ENCODE measurements around the gene C19orf53.
A peak's percentile ranks its signal among the peaks of the same experiment; 100 is the strongest.

The C19orf53 gene

DNA sequence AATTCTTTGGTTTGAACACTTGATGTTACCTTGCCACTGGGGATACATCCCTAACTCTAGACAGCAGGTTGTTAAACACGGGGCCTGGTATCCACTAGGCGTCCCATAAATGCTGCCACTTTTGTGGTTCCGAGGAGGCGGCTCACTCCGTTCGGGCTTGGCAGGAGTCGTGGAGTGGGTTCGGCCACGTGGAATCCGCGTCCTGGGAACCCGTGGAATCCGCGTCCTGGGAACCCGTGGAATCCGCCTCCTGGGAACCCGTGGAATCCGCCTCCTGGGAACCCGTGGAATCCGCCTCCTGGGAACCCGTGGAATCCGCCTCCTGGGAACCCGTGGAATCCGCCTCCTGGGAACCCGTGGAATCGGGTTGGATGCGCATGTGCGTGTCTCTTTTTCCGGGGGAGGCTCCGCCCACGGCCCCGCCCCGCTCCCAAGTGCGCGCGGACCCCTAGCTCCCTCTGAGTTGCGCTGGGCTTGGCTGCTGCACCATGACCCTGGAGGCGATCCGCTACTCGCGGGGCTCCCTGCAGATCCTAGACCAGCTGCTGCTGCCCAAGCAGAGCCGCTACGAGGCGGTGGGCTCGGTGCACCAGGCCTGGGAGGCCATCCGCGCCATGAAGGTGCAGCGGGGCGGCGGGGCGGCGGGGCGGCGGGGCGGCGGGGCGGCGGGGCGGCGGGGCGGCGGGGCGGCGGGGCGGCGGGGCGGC, 10.0 kb upstream of the C19orf53 start, which contains the start of gene MRI1:
MRI1 (plus strand) TSS at position 422 of the 707 bp plus-strand sequence; CDS start at position 489, 67 bp downstream.
- TF ChIP-seq BHLHE40 (IDR thresholded peaks at IDR 0.05; ENCODE audit: borderline replicate concordance) (no peak), TARDBP (IDR thresholded peaks at IDR 0.05) (peak; percentile 71; the same call in 1 of the 2 replicates), FOXK2 (IDR thresholded peaks at IDR 0.05) (no peak)
- CTCF ChIA-PET, result interaction anchor here (0.6 kb wide), 1 partner anchor 90 kb away, joined by 3 read pairs; no protein-coding TSS in a partner anchor
- peak; percentile 87 for DNase-seq (ENCODE audit: extremely low spot score)
- POLR2A ChIA-PET, result interaction anchor here (0.6 to 2.1 kb wide), 12 partner anchors 8 to 612 kb away, joined by 3 to 31 read pairs (median 5); partner anchors contain the start of genes C19orf53 and ZSWIM4

- TF ChIP-seq FOXA1 (IDR thresholded peaks at IDR 0.05) (no peak), NFRKB (IDR thresholded peaks at IDR 0.05) (no peak), FOXK2 (IDR thresholded peaks at IDR 0.05) (no peak), CTBP1 (IDR thresholded peaks at IDR 0.05; ENCODE audit: borderline replicate concordance) (no peak), TARDBP (IDR thresholded peaks at IDR 0.05) (no peak)
- ChIA-PET POLR2A (interaction anchor here (1.0 to 2.1 kb wide), 9 partner anchors 9 to 90 kb away, joined by 3 to 31 read pairs (median 6); partner anchors contain the start of genes C19orf53 and ZSWIM4), CTCF (no interaction called here)
- no peak for DNase-seq (ENCODE audit: extremely low spot score)
Observed at GRCh38 chr19:13764821-13765394, 9.3 kb upstream of the C19orf53 start.

- ChIA-PET POLR2A (interaction anchor here (1.2 to 2.1 kb wide), 5 partner anchors 9 to 89 kb away, joined by 3 to 31 read pairs (median 6); partner anchors contain the start of genes C19orf53 and ZSWIM4), CTCF (no interaction called here)
- peak; percentile 38 for DNase-seq (ENCODE audit: extremely low spot score)
- TF ChIP-seq L3MBTL2 (conservative IDR thresholded peaks at IDR 0.05) (peak; percentile 39; the same call in 1 of the 2 replicates), ZNF384 (IDR thresholded peaks at IDR 0.05) (no peak), ELF4 (IDR thresholded peaks at IDR 0.05) (no peak), BHLHE40 (IDR thresholded peaks at IDR 0.05; ENCODE audit: borderline replicate concordance) (no peak), LEF1 (IDR thresholded peaks at IDR 0.05; ENCODE audit: borderline replicate concordance) (no peak), FOXK2 (IDR thresholded peaks at IDR 0.05) (no peak), NFRKB (IDR thresholded peaks at IDR 0.05) (no peak)
Observed at GRCh38 chr19:13765395-13766094, 8.7 kb upstream of the C19orf53 start.

GRCh38 chr19:13766095-13766481, 8.2 kb upstream of the C19orf53 start:
- no peak for TF ChIP-seq NFRKB (IDR thresholded peaks at IDR 0.05)
- no peak for TF ChIP-seq ARNT (IDR thresholded peaks at IDR 0.05)
- TF ChIP-seq FOXA1 (IDR thresholded peaks at IDR 0.05), result no peak
- no peak for TF ChIP-seq FOXK2 (IDR thresholded peaks at IDR 0.05)
- no peak for TF ChIP-seq TARDBP (IDR thresholded peaks at IDR 0.05)
- no peak for TF ChIP-seq BHLHE40 (IDR thresholded peaks at IDR 0.05; ENCODE audit: borderline replicate concordance)
- no peak for TF ChIP-seq L3MBTL2 (conservative IDR thresholded peaks at IDR 0.05)
- no peak for DNase-seq (ENCODE audit: extremely low spot score)
- ChIA-PET POLR2A (interaction anchor here (2.1 kb wide), 1 partner anchor 8 kb away, joined by 31 read pairs; the partner anchor contains the start of gene C19orf53), CTCF (no interaction called here)

GRCh38 chr19:13768510-13768909, 5.7 kb upstream of the C19orf53 start:
- POLR2A ChIA-PET, result interaction anchor here (1.1 kb wide), 1 partner anchor 21 kb away, joined by 3 read pairs; a partner anchor contains a TSS

GRCh38 chr19:13770013-13770635, 4.1 kb upstream of the C19orf53 start:
- no peak for DNase-seq (ENCODE audit: extremely low spot score)
- TF ChIP-seq SP1 (IDR thresholded peaks at IDR 0.05), result no peak
- TF ChIP-seq ZNF384 (IDR thresholded peaks at IDR 0.05), result no peak
- TF ChIP-seq HDGF (IDR thresholded peaks at IDR 0.05; ENCODE audit: borderline replicate concordance), result no peak
- ChIA-PET CTCF (no interaction called here), POLR2A (no interaction called here)

More at GRCh38 chr19:13768510-13768909, 5.7 kb upstream of the C19orf53 start:
- CTCF ChIA-PET, result interaction anchor here (0.6 kb wide), 1 partner anchor 94 kb away, joined by 4 read pairs; no protein-coding TSS in a partner anchor
- no peak for TF ChIP-seq CTBP1 (IDR thresholded peaks at IDR 0.05; ENCODE audit: borderline replicate concordance)
- no peak for TF ChIP-seq ARNT (IDR thresholded peaks at IDR 0.05)
- TF ChIP-seq, protein P1, sequence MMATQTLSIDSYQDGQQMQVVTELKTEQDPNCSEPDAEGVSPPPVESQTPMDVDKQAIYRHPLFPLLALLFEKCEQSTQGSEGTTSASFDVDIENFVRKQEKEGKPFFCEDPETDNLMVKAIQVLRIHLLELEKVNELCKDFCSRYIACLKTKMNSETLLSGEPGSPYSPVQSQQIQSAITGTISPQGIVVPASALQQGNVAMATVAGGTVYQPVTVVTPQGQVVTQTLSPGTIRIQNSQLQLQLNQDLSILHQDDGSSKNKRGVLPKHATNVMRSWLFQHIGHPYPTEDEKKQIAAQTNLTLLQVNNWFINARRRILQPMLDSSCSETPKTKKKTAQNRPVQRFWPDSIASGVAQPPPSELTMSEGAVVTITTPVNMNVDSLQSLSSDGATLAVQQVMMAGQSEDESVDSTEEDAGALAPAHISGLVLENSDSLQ (IDR thresholded peaks at IDR 0.05), result no peak
- no peak for TF ChIP-seq TARDBP (IDR thresholded peaks at IDR 0.05)
- TF ChIP-seq HDGF (IDR thresholded peaks at IDR 0.05; ENCODE audit: borderline replicate concordance), result no peak
- TF ChIP-seq SP1 (IDR thresholded peaks at IDR 0.05), result no peak
- TF ChIP-seq ELF4 (IDR thresholded peaks at IDR 0.05), result no peak
- TF ChIP-seq SUZ12 (IDR thresholded peaks at IDR 0.05), result no peak
- no peak for TF ChIP-seq NFRKB (IDR thresholded peaks at IDR 0.05)
- TF ChIP-seq FOXA1 (IDR thresholded peaks at IDR 0.05), result no peak
- TF ChIP-seq LEF1 (IDR thresholded peaks at IDR 0.05; ENCODE audit: borderline replicate concordance), result no peak
- TF ChIP-seq L3MBTL2 (conservative IDR thresholded peaks at IDR 0.05), result no peak
- TF ChIP-seq BHLHE40 (IDR thresholded peaks at IDR 0.05; ENCODE audit: borderline replicate concordance), result no peak
- DNase-seq (ENCODE audit: extremely low spot score), result no peak

DNA sequence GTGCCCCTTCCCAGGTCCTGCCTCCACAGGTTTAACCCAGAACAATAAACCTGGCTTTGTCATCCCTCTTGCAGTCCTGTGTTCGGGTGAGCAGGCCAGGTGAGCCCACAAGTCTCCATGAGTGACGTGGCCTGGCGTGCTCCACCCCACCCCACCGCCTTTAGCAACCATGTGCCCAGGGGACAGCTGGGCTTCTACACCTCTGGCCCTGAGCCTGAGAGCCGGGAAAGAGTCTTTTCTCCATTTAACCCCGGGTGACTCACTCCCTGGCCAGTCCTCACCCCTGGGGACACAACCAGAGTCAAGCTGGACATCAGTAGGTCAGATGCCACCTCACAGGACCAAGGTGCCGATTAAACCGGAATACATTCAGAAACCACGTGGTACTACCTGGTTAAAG, 4.1 kb downstream of the C19orf53 start:
- POLR2A ChIA-PET, result interaction anchor here (0.6 to 0.8 kb wide), 2 partner anchors 30 to 85 kb away, joined by 3 to 4 read pairs; a partner anchor contains a TSS
- CTCF ChIA-PET, result no interaction called here
- TF ChIP-seq BHLHE40 (IDR thresholded peaks at IDR 0.05; ENCODE audit: borderline replicate concordance) (no peak), FOXK2 (IDR thresholded peaks at IDR 0.05) (no peak), CTBP1 (IDR thresholded peaks at IDR 0.05; ENCODE audit: borderline replicate concordance) (no peak), SUZ12 (IDR thresholded peaks at IDR 0.05) (no peak), NFRKB (IDR thresholded peaks at IDR 0.05) (no peak), L3MBTL2 (conservative IDR thresholded peaks at IDR 0.05) (no peak), LEF1 (IDR thresholded peaks at IDR 0.05; ENCODE audit: borderline replicate concordance) (no peak)
- no peak for DNase-seq (ENCODE audit: extremely low spot score)
